ENCODE data around the gene TMED10. TPM values are rescaled to one million over a fixed set of nuclear protein-coding genes. Genes with fewer than 3 reads are reported as not detected.
"Not testable (repeated sequence)": the region's sequence is repeated elsewhere in the genome, so short reads cannot be mapped to it uniquely, and the experiment has no call there.

The TMED10 gene
- total RNA-seq, 1 donor from 2014 or later = 179 TPM

- DNase-seq (ENCODE audit: low spot score) = no peak
Measured at GRCh38 chr14:75191100-75191499, 14.7 kb upstream of the TMED10 start.

GRCh38 chr14:75190023-75190422 is 13.6 kb upstream of the TMED10 start:
- DNase-seq (ENCODE audit: low spot score) = no peak

- DNase-seq (ENCODE audit: low spot score) = peak; percentile 63
Measured at GRCh38 chr14:75188520-75189268, 12.3 kb upstream of the TMED10 start.

- no peak for DNase-seq (ENCODE audit: low spot score)
Measured at GRCh38 chr14:75188086-75188485, 11.7 kb upstream of the TMED10 start.

- DNase-seq (ENCODE audit: low spot score) = no peak
Measured at GRCh38 chr14:75186953-75187352, 10.5 kb upstream of the TMED10 start.

- no peak for DNase-seq (ENCODE audit: low spot score)
Measured at GRCh38 chr14:75185251-75186040, 9.0 kb upstream of the TMED10 start.

GRCh38 chr14:75184492-75184891 is 8.1 kb upstream of the TMED10 start:
- DNase-seq (ENCODE audit: low spot score) = peak; percentile 54

- DNase-seq (ENCODE audit: low spot score) = no peak
Measured at GRCh38 chr14:75184039-75184438, 7.6 kb upstream of the TMED10 start.

GRCh38 chr14:75183225-75183624 is 6.8 kb upstream of the TMED10 start:
- no peak for DNase-seq (ENCODE audit: low spot score)

GRCh38 chr14:75182821-75183220 is 6.4 kb upstream of the TMED10 start:
- DNase-seq (ENCODE audit: low spot score) = peak; percentile 67

- DNase-seq (ENCODE audit: low spot score) = not testable (repeated sequence)
Measured at GRCh38 chr14:75182163-75182562, 5.8 kb upstream of the TMED10 start.

GRCh38 chr14:75181293-75182062 is 5.1 kb upstream of the TMED10 start:
- DNase-seq (ENCODE audit: low spot score) = no peak

GRCh38 chr14:75175677-75176141 is 703 bp downstream of the TMED10 start:
- no peak for DNase-seq (ENCODE audit: low spot score)

GRCh38 chr14:75174066-75174465 is 2.3 kb downstream of the TMED10 start:
- DNase-seq (ENCODE audit: low spot score) = no peak

- DNase-seq (ENCODE audit: low spot score) = no peak
Measured at GRCh38 chr14:75170772-75171171, 5.6 kb downstream of the TMED10 start.

- no peak for DNase-seq (ENCODE audit: low spot score)
Measured at GRCh38 chr14:75168586-75169335, 7.7 kb downstream of the TMED10 start.

GRCh38 chr14:75167325-75167724 is 9.1 kb downstream of the TMED10 start:
- no peak for DNase-seq (ENCODE audit: low spot score)

- DNase-seq (ENCODE audit: low spot score) = peak; percentile 40
Measured at GRCh38 chr14:75165586-75166391, 10.6 kb downstream of the TMED10 start.

- DNase-seq (ENCODE audit: low spot score) = no peak
Measured at GRCh38 chr14:75164809-75165208, 11.6 kb downstream of the TMED10 start.

GRCh38 chr14:75163677-75164076 is 12.7 kb downstream of the TMED10 start:
- no peak for DNase-seq (ENCODE audit: low spot score)

Data from umbilical cord (tissue), 2 donors.